Kidney glomerular epithelial cell (primary cell): Measurements from ENCODE around the gene EGFR.

Experiments
- DNase-seq: peaks from one replicate; lab custom pipeline; 2025; lab: John Stamatoyannopoulos, UW

Gene EGFR

DNA sequence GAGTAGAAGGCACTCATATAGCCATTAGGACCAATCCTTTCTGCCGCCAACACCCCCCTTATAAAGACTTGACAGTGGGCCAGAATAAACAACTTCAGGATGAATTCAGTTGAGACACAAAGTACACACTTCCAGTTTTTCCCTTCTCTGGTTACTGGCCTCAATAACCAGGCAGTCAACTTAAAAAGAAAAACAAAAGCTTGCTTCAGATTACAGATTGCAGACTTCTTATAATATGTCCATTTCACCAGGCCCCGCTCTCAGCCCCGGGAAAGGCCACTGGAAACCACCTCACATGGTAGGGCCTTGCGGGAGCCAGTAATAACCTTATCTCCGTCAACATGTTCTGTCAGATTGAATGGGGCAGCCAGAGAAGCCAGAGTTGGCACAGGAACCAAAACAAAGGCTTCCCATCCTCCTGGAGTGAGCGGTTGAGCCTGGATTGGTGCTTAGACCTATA, 108.8 kb downstream of the EGFR start:
- peak; percentile 7 for DNase-seq

DNA sequence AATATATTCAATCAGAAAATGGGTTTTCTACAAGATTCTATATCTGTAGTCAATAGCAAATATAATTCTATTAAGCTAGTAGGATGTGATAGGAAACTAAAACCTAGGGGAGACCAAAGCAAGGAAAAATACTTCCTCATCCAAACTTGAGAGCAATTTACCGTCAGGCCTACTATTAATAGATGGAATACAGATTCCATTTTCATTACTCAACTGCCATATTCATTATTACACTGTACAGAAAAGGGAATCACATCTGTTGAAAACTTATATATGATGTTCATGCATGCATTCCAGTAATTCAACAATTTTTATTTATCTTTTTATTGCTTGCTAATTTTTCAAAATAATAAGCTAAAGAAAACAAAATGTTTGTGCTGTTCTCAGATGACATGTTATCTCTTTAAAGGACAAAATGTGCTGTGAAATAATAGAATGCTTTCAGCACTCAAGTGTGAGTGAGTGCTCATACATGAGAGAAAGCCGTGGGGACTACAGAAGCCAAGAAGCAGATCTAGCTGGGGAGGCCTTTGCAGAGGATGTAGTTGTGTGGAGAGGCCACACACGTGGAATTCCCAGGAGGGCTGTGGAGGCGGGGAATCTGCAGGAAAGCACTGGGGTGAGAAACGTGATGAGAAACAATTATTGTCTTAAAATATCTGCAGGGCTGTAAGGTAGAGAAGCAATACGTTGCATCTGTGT, 110.0 kb downstream of the EGFR start:
- no peak for DNase-seq

DNA sequence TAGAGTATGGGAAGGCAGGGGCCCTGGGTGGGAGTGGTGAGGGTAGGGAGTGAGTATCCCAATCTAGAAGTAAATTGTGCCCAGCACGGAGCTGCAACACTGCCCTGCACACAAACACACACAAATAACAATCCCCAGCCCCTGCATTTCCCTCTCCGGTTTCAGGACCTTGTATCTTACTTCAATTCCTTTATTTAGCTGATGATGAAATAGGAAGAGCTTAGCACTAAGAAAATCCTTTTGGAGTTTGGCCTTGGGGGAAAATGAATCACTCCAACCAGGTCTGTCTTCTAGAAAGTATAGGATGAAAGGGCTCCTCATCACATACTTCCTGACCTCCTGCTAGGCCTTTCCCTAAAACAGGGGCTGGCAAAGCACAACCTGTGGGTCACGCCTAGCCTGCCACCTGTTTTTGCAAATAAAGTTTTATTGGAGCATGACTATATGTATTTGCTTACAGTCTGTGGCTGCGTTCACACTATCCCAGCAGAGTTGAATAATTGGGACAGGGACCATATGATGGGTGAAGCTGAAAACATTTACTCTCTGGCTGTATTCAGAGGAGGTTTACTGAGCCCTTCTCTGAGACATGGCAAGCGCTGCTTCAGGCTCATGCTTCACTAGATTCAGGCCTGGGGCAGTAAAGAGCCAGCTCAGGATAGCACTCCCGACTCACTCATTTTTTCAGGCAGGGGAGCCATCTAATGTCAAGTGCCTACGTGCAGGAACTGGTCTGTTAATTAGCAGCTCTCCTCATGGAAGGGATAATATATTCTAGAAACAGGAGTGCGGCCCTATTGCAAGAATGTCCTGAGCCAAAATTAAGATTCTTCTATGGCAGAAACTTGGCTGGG, 111.0 kb downstream of the EGFR start:
- peak; percentile 28 for DNase-seq

DNA sequence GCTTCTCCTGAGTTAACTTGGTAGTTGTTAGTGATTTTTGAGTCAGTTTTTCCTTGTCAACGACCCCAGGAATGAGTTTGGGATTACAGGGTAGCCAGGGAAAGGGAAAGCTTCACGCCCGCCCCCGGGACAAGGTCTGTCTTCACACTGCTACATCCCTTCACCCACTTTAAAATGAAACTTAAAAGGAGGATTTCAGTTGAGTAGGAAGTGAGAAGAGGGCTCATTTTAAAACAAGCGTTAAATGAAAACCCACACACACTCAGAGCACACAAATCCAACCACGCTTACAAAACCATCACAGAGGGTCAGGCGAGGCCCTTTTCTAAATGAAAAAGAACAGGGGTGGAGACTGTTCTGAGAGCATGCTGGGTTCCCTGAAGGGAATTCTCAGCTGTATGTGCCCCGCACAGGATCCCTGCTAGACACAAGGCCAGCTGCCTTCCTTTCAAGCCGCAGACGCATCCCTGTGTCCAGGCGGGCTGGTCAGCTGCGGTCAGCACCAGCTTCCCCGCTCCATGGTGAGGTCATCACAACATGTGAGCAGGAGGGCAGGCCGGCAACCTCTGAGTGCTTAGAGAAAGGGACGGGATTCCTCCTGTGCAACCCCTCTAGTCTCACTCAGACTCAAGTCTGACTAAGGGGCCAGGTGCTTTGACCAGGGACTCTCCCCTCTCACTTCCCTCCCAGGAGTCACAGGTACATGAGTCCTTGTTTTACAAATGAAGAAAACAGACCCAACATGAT, 111.8 kb downstream of the EGFR start:
- DNase-seq, result peak; percentile 13

DNA sequence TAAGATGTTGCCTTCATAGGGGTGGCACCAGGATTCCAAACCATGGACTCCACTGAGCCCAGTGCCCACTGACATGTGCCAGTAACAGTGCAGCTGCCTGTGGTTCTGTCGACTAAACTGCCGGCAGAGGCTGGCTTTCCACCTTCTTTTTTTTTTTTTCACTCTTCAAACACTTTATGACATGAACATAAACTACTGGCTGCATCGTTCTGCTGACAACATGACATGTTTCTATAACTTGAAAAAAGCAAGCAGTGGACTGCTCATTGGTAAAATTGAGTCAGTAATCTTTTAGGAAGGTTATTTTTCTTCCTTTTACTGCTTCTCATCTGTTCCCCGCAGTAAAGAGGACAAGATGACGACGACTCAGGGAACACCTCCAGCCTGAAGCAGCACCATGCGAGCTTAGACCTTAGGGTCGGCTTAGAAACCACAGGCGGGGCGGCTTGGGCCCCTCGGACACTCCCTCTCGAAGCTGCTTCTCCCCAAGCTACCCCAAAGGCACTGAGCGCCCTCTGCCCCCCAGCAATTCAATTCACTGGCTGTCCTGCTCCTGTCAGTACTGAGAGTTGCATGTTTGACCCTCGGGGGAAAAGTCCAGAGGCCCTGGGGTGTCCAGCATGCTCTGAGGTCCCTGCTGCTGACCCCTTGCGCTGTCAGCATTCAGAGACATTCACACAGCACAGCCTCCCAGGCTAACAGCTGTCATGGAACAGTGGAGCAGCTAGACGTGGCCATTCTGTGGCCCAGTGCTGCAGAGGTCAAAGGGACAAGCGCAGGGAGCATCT, 112.5 kb downstream of the EGFR start:
- DNase-seq, result no peak

DNA sequence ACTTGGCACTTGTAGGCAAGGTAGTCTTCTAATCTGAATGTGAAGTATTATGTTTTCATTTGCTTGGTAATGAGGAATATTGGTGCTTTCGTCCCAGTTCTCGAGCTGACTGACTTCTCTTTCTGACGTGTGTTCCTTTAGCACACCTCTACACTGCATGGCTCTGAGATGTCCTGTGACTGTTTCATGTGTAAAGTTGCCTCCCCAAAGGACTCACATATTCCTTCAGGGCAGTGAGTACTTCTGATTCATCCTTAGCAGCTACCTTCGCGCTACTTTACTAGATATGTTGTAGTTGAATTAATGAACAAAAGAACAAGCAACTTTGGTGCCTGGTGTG, 113.7 kb downstream of the EGFR start:
- DNase-seq, result no peak

DNA sequence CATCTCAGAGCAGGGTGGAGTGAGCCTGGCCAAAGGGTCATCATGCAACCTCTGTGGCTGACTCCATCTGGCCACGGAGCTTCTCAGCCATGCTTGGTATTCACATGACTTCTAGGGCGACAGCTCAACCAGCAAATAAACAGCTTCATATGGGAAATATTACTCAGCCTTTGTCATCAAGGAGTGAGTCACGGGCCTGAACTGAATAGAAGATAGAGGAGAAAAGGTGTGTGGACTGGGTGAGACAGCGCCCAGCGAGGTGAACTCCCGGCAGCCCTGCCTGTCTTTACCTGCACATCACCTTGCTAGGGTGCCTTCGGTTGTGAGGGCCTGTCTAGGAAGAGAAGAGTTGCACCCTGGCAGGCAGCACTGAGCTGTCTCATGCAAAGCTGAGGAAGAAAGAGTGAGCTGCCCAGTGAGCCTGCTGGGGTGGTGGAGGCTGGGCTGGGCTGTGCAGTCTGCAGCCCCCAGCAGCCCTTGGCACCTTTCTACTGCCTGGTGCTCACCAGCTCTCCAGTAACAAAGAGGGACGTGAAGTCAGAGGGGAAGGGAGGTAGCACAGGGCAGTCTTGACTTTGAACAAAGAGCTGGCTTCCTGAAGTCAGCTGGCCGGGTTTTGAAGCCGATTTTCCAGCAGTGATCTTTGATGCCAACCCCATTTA, 114.2 kb downstream of the EGFR start:
- peak; percentile 99 for DNase-seq

DNA sequence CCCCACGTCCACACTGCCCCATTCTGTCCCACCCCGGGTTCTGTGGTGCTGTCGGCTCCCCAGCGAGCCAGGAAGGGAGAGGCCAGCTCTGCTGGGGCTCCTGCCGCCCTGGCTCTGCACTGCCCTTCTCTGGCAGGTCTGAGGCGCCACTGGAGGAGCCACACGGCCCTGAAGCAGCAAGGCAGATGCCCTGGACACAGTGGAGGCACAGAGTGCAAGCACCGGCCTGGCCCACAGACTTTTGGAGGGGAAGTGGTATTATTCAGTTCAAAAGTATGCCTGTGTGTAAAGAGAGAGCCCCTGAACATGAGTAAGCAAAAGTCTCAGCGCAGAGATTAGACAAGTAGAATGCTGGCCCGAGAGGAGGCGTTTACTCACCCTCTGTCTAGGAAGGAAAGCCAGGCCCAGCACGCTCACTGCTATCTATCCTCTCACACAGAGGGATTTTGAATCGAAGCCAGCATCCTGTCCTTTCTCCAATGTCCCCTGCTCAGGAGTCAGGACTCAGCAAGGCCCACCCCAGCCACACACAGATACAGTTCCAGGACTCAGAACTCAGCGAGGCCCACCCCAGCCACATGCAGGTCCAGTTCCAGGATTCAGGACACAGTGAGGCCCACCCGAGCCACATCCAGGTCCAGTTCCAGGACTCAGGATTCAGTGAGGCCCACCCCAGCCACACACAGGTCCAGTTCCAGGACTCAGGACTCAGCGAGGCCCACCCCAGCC, 115.0 kb downstream of the EGFR start:
- DNase-seq, result peak; percentile 88

DNA sequence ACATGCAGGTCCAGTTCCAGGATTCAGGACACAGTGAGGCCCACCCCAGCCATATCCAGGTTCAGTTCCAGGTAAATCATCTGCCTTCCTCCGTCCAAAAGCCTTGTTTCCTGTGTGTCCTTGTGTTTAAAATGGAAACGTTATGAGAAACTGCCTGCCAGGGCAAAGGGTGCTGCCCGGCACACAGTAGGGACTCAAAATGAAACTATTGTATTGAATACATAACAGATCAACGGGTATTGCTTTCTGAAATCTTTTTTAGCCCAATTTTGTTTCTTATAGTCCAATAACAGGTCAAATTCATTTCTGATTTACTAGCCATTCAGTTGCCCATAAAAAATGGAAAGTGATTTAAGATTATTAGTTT, 115.5 kb downstream of the EGFR start:
- DNase-seq, result no peak

DNA sequence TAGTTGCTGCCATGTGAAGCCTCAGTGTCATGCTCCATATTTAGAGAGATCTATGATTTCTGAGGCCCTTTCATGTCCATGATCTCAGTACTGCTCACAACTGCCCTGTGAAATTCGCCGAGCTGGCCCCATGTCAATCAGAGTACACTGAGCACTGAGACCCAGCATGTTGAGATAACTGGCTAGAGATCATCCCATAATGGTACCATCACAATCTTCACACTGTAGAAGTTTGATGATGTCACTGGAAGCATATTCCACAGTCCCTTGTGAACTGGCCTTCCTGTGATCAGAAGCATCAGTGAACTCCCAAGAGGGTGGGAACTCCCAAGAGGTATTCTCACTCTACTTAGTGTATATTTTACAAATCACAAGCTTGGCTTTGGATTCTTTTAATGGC, 116.0 kb downstream of the EGFR start:
- DNase-seq, result no peak

DNA sequence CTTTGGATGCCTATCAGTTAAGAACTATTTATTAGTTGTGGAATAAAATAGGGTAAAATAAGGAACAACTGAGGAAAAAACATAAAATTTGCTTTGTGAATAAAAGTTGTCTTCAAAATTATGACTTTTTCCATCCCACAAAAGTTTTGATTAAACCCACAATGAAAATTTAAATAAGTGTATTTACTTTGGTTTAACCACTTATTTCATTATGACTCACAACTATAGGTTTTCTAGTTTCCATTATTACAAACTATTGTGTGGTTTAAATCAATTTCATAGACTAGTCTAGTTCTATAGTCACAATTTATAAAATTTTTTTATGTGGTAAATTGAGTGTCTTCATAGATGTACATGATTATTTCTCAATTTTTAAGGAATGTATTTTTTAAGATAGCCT, 116.6 kb downstream of the EGFR start:
- DNase-seq, result no peak

DNA sequence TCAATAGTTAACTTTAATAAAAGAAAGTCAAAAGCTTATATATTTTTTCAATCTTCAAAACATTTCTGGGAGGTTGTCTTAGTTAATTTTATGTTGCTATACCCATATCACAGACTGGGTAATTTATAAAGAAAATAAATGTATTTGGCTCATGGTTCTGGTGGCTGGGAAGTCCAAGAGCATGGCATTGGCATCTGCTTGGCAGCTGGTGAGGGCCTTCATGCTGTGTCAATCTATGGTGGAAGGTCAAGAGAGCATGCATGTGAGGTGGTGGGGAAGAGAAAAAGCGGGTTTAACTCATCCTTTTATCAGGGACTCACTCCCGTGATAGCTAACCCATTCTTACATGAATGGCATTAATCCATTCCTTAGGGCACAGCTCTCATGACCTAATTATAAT, 119.8 kb downstream of the EGFR start:
- DNase-seq, result no peak

DNA sequence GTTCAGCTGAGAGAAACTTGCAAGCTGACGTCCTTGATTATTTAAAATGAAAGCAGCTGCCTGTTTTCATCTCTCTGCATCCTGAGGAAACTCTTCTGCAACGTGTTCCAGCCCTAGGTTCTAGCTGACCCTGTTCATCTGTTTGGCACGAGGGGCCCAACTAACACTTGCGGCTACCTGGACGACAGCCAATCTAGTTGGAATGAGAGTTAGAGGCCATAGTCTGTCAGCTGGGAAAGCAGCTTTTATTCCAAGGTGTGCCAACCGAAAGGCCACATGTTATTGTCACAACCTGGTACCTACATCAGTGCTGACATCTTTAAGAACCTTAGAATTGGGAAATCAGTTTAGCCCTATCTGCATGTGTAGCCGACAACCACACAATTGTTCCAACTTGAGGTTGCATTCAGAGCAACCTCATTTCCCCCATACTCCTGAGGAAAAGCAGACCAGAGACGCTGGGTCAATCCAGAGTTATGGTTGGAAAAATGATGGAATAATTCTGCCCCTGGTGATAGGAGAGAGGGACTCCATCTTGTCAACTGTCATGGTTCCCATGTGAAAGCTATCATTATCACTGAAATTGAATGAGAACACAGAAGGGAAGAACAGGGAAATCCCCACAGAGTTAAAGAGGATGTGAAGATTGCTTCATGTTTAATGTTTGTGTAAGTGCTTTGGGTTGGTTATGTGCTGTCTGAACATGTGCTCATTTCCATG, 121.6 kb downstream of the EGFR start:
- peak; percentile 2 for DNase-seq

DNA sequence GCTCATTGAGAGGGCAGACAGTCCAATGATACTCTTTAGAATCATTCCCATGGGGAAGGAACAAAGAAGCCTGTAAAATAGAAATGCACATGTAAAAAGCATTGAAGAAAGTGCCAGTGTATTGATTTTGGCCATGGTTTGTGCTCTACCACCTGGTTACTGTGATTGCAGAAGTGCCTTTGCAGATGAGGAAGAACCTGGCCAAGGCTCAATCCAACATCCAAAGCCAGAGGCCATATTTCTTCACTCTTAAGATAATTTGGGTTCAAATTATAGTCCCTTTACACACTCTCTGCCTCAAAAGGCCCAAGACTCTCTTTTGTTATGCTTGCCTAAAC, 122.1 kb downstream of the EGFR start:
- no peak for DNase-seq

DNA sequence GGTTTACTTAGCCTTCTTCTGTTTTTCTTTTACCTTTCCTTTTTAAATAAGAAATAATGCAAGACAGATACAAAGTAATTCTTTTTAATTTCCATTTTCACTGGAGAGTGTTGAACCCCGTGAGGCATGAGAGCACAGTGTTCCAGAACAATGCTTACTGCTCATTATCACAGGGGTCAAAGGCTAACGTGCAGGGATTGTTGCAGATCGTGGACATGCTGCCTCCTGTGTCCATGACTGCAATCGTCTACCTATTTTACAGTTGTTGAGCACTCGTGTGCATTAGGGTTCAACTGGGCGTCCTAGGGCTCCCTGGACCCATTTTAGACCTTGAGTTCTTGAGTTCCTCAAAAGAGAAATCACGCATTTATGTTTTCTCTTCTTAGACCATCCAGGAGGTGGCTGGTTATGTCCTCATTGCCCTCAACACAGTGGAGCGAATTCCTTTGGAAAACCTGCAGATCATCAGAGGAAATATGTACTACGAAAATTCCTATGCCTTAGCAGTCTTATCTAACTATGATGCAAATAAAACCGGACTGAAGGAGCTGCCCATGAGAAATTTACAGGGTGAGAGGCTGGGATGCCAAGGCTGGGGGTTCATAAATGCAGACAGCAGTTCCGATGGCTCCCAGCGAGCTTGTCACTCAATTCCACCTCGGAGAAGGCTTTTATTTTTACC, 124.2 kb downstream of the EGFR start:
- DNase-seq, result no peak

DNA sequence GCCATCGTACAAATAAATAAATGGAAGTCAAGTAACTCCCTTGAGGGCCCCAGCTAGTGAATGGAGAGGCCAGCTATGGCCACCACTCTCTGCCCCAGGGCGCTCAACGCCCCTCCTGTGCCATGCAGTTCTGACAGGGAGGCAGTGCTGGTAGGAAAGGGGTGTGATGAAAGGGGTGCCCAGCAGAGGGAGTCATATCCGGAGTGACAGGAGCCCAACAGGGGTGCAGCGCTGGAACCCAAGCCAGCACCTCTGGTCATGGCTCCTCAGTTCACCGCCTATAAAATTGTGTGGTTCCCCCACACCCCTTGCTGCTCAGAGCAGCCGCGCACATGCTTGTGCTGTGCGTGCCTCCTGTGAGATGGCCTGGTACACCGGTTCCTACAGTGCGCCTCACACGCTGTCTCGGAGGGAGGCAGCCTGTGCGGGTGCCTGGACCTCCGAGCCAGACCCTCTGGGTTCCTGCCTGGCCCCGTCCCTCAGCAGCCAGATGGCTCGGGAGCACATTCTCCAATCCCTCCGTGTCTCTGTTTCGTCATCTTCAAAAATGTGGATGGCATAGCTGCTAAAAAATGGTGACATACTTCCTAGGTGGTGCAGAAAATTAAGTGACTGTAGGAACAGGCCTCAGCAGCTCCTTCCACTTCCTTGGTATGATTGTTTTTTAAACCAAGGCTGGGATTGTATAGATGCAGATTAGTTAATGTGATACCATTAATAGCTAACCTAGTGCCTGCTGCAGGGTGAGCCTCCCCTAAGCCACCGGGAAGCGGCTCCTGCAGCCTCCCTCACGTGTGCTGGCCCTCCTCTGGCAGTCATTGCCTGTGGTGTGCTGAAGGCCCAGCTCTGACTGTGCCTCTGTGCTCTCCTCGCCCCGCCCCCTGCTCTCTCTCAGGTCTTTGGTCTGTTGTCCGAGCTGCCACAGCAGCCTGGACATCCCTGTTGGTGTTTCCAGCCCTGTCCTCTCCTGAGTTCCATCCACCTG, 125.8 kb downstream of the EGFR start:
- peak; percentile 12 for DNase-seq

DNA sequence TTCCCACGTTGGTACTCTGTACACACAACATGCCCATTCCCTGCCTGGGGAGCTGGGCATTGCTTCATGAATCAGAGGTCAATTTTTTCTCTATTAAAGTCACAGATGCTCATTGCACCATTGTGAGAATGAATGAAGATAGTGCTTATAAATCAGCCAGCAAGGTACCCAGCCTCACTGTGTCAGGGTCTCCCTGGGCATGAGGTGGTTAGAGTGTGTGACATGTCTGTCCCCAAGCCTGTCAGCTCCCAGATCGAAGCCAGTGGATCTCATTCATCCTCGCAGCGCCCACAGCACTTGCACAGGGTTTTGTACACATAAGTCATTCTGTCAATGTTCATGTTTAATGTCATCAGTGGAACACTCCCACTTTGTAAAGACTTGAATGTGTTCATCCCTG, 126.8 kb downstream of the EGFR start:
- DNase-seq, result no peak

DNA sequence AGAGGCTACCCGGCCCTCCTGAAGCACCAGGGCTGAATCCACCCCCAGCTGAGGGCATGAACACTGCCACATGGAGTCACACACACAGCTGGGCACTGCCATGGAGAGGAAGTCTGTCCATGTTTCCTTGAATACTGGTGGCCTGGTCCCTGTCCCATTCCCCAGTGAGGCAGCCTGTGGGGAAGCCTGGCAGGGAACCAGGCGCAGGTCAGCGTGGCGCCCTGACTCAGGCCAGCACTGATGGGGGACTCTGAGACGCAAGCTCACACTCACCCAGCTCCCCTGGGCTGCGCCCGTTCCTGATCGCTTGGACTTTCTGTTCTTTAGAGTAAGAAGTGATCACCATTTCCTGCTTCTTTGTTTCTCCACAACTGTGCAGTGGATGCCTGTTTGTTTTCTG, 128.3 kb downstream of the EGFR start:
- DNase-seq, result no peak

DNA sequence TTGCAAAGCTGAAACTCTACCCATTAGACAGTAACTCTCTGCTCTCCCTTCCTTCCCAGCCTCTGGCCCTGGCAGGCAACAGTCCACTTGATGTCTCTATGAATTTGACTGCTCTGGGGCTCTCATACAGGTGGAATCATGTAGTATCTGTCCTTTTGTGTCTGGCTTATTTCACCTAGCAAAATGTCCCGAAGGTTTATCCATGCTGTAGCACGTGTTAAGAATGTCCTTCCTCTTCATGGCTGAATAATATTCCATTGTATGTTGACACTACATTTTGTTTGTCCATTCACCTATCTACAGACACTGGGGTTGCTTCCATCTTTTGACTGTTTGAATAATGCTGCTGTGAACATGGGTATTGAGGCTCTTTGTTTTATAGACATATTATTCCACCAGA, 128.9 kb downstream of the EGFR start:
- DNase-seq, result no peak
